Stimulated activated CD4-positive, alpha-beta T cell treated with anti-CD3 and anti-CD28 coated beads, Interleukin-15, amount 100 ng/mL, for 24 hours (primary cell): Measurements from ENCODE around the gene ZNF236.

ENCODE experiments used
- DNase-seq: peaks from one replicate; pipeline ENCODE4 v3.0.0-alpha.2; 2020

ZNF236 gene

DNA sequence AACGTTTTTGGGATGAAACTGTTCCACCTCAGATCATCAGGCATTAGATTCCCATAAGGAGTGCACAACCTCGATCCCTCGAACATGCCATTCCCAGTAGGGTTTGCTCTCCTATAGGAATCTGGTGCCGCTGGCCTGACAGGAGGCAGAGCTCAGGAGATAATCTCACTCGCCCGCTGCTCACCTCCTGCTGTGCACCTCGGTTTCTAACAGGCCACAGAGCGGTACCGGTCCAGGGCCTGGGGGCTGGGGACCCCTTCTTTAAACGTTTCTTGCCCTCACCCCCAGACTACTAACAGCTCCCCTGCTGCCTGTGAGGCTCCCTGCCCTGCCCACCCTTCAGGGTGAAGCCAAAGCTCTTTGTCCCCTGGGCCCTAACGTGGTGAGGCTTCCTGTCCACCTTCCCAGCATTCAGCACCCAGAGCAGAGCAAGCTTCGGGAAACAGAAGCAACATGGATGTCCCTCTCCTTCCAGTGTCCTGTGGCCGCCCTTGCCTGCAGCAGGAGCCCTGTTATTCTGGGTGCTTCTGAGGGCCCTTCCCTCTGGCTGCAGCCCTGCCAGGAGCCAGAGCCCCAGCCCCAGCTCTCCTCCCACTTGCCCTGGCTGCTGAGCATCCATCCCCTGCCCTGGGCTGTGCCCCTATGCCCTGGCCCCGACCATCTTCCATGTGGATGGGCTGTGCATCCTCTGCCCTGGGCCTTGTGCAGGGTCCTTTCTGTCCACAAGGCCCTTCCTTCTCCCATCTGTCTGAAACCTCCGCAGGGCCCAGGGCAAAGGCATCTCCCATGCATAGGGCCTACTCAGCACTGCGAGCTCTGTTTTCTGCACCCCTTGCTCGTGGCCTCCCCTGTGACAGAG lies 170.1 kb downstream of the ZNF236 start:
- DNase-seq = no peak

DNA sequence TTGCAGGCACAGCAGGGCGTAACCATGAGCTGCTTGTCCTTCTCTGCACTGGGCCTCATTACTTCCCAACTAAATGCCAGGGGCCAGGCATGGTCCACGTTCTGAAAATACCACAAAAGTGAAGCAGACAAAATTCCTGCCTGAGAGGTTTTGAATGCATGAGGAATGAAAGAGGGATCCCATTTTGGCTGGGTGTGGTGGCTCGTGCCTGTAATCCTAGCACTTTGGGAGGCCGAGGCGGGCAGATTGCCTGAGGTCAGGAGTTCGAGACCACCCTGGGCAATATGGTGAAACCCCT lies 170.7 kb downstream of the ZNF236 start:
- DNase-seq = no peak

DNA sequence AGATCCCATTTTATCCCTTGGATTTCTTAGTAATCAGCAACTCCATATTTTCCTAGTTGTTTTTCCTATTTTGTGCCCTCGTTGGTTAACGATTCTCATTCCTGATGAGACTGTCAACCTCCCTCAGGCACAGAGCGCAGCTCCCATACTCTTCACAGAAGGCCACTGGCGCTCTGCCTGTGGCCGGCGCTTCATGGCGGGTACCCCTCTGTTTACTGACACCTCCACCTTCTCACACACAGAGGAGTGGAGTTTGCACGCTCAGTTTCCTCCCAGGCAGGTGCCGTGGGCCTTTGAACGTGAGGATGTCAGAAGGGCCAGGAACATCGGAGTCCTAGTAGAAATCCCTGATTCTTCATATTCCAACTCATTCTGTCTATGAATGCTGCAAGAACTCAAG lies 171.2 kb downstream of the ZNF236 start:
- DNase-seq = no peak

DNA sequence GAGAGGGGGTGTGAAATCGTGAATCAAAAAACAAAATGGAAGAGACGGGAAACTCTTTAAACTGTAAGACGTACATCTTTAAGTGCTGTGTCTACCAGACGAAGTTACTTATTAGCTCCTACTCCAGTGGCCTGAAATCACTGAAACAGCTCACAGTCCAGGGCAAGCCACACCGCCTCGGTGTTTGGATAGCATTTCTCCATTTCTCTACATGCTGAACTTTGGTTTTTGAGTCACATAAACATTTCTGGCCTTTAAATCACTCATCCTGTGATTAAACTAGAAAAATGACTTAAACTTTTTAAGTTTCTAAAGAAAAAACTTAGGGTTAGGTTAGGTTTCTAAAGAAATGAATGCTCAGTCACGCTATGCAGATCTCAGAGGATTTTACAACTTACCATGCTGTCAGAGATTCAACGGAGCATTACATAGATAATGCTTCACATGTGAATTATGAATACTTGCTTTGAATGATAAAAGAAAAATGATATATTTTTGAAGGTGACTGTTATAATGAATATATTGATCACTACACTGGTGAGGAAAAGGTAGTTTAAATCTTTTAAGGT lies 171.8 kb downstream of the ZNF236 start:
- DNase-seq = no peak

DNA sequence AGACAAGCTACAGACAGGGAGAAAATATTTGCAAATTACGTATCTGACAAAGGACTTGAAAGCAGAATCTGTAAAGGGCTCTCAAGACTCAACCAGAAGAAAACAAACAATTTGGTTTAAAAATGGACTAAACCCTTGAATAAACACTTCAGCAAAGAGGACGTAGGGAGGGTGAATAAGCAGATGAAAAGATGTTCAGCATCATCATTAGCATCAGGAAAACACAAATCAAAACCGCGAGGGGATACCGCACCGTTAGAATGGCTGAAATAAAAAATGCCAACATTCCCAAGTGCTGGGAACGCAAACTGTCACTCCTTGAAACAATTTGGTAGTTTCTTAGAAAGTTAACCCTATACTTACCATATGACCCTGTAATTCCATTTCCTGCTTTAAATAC lies 173.5 kb downstream of the ZNF236 start:
- no peak for DNase-seq

DNA sequence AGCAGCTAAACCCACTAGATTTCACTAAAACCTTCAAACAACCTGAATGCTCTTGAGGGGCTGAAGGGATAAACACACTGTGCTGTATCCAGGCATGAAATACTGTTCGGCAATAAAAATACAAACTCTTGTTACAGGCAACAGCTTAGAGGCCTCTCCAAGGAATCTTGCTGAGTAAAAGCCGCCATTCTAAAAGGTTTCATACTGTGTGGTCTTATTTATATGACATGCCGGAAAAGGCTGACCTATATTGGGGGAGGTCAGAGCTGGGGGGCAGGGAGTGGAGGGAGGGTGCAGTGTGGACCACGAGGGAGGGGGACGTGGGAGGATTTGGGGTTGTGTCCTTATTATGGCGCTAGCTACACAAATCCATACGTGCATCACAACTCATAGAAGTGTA lies 174.1 kb downstream of the ZNF236 start:
- no peak for DNase-seq

DNA sequence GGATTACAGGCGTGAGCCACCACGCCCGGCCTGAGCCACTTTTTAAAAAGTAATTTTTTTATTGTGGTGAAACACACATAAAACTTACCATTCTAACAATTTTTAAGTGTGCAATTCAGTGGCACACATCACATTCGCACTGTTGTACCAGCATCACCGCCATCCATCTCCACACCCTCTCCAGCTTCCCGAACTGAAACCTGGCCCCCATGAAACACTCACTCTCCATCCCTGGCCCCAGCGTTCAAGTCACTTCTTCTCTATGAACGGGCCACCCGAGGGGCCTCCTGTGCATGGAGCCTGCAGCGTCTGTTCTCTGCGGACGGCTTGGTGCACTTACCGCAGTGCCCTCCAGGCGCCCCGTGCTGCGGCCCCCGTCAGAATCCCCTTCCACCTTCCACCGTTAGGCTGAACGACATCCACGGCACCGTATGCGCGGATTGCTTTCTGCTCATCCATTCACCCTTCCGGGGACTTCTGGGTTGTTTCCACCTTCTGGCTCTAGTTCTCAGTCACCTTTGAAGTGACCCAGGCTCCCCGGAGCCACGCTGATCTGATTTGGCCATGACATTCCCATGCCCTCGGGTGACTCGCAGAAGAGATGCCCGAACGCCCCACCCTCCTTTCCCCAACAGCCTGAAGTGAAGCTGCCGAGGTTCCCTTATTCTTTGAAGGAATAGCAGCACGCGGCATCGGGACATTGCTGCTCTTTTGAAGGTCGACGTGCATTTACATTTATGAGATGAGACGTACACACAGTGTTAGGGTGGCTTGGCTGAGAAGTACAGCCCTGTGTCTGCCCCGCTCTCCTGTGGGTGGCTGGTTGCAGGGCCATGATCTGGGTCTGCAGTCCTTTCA lies 175.8 kb downstream of the ZNF236 start:
- no peak for DNase-seq

DNA sequence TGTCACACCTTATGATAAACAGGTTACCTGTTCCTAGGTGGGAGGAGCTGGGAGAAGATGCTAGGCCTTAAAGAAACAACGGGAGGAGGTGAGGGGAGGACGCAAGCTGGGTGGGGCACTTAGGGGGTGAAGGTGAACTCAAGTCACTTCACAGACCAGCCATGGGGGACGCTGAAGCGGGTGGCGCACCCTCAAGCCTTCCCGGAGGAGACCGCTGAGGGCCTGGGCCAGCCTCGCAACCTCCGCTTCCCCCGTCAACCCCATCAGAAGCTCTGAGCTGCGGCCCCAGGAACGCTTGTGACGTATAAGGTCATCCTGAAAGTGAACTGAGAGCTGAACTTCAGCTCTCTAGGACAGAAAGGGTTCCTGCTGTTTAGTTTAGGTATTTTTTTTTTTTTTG lies 176.7 kb downstream of the ZNF236 start:
- no peak for DNase-seq

DNA sequence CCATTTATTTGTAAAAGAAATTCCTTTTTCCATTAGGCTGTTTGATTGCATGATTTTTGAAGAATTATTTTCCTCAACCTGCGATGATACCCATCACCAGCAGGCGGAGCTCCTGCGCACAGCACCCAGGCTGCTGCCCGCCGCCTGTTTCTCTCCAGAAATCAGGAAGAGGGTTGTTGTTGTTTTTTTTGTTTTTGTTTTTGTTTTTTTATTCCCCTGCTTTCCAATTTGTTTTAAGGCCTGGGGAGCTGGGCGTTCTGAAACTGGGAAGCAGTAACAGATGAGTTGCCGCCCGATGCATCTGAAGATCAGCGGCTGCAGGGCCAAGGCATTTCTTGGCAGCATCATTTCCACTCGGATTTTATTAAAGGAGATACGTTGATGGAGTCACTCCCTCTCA lies 178.2 kb downstream of the ZNF236 start:
- peak; percentile 53 for DNase-seq

DNA sequence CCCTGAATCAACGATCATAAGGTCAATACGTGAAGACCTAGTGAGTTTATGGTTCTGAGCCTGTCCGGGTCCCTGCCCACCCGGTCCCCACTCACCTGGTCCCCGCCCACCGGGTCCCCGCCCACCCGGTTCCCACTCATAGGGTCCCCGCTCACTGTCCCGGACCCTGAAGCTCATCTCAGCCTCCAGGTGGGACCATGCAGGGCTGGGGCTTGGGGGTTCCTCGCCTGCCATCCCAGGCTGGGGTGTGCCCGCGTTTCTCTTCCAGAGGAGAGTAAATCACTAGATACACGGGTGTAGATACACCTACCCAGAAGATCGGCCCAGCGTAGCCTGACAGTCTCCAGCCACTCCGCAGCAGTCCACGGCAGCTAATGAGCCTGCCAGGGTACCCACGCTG lies 178.7 kb downstream of the ZNF236 start:
- DNase-seq = no peak

DNA sequence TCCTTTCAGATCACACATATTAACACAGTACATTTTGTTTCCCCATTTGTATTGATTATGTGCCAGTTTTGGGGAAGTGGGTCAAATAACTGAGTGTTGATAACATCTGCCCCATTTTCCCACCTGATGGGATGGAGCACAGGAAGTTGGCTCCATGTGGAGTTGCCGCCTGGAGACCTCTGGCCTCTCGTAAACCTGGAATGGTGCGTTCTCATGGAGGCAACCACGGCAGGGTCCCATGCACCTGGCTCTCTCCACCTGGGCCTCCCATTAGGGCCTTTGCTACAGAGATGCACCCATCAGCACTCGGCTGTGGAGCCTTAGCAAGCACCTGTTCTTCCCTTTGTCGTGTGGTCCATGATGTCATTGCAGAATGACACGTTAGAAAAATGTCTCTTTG lies 179.6 kb downstream of the ZNF236 start:
- no peak for DNase-seq

DNA sequence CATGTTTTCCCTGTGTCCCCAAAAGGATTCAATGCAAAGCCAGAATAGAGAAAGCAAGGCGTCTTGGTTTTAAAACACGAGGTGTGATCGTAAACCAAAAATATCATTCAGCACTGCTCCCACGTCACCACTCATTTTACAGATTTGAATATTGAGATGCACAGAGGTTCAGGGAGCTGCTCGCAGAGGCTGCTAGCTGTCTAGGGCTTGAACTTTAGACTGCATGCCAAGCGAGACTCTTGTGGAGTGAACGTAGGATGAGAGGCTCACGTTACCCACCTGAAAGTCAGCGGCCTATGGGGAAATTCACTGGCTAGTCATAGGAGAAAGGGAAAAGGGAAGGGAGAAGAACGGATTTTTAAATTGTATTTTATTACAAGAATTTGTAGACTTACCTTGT lies 180.1 kb downstream of the ZNF236 start:
- no peak for DNase-seq

DNA sequence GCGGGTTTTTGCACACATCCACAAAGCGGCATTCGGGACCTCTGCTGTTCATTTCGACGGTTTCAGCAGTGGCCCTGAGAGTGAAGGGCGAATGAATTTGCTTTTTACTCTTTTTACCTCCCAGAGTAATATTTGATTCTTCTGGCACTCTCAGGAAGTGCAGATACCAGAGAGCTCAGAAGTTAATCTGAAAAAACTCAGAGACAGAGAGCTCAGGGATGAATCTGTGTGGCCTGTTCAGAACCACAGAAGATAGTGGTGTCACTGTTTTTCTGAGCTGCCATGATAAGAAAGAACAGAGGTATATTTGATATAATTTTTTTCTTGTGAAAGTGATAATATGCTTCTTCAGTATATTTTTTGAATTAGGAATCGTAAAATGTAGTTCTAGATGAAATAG lies 181.0 kb downstream of the ZNF236 start:
- no peak for DNase-seq

DNA sequence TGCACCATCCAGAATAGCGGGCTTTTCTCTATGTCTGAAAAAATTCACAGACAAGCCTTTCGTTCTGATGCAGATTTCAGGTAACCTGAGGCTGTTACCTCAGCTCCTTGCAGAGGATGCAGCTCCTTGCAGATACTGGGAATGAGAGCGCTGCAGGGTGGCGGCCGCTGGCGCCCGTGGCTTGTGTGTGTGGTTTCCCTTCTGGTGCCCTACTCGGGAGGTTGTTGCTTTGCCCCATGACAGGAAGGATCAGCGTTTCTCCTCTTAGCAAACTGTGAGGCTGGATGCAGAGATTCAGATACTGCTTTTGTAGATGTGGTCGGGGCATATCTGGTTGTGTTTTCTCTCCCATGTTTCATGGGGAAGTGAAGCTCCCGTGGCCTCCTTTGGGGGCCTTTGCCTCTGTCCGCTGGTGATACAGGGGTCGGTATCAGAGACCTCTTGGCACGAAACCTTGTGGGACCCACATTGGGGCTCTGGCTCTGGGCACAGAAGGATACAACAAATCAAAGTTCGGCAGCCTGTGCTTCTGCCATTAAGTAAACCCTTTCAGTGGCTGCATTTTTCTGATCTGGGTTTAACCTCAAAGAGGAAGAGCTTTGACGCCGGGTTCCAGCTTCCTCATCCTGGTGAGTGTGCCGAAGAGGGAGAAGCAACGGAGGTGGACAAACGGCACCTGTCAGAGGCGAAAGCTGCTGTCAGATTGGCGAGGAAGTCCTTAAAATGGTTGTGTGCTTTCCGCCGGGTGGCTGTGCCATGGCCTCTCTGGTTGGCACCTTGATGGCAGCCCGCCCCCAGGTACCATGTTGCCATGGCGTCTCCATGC lies 182.4 kb downstream of the ZNF236 start:
- peak; percentile 15 for DNase-seq

DNA sequence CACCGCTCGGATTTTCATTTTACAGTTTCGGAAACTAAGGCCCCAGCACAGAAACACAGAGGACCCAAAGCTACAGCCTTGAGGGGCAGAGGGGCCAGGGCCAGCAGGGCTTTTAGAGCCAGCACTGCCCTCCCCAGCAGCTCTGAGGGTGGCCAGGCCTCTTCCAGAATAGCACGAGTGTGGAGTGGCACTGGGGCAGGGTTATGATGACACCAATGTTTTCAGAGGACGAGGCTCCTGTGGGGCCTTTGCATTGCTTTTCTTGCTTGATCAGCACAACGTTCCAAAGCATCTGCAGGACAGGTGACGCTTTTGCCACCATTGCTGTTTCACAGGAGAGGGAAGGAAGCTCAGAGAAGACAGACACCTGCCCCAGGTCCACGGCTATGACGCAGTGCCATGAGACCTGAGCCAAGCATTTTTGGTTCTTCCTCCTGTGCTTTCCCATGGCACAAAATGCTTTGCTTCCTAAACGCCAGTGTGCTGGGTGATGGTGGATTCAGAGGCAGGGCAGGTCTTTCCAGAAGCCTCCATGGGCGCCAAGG lies 183.4 kb downstream of the ZNF236 start:
- no peak for DNase-seq

DNA sequence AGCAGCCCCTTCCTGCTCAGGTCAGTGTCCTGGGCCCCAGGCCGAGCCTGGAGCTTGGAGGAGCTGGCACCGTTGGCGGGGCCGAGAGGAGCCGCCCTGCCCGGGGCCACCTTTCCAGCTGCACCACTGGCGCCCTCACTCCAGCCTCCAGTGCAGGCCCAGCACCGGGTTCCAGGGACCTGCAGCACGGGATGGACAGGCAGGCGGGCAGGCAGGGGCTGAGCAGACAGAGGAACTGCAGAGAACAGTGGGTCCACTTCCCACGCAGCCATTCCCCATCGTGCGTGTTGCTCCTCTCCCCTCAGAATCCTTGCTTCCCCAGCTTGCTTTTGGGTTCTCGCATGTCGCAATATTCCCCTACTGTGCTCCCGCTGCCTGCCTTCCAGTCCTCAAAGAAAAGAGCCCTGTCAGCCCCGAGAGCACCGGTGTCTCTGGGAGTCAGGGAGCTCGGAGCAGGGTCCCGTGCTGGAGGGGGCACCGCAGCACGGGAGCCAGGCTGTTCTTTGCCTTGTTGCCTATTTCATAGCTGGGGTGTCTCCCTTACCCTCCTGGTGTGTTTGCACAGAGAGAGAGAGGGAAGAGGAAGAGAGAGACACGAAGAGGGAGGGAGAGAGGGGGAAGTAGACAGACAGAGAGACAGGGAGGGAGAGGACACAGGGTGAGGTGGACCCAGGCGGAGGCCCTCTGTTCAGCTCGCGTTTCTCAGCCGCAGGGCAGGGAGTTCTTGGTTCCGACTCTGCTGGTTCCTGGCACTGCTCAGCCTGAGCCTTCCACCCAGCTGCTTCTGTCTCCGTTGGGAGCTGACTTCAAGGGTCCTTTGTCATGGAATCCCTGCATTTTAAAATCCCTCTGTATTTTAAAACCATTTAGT lies 184.2 kb downstream of the ZNF236 start:
- no peak for DNase-seq

DNA sequence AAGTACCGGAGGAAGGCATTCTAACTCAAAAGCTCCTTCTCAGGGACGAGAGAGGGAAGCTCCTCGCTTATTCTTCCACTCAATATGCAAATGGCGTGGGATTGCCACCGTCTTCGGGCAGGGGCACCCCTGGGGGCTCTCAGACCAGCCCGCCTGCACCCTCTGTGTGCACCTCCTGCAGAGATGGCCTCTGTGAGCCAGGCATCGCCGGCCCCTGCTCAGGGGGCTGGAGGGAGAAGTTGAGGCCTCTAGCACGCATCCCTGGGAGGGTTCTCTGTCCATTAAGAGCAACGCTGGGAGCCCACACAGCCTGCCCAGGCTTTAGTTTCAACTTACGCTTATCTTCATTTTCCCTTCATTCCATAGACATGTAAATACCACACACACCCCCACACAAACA lies 184.9 kb downstream of the ZNF236 start:
- no peak for DNase-seq

DNA sequence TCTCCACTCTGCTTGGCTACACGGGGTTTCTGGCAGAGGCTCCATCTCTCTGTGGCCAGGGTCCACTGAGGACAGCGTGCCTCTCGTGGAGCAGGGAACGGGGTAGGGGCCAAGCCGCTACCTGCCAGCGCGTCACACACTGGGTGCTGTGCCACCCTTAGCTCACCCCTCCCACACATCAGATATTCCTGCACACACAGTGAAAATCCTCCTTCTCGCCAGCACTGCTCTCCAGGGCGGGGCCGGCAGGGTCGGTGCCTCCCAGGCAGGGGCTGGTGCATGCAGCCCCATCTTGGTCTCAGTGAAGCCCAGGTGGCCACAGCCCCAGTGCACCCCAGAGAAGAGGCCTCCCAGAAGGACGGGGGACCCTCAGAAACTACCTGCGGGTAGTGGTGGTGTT lies 185.6 kb downstream of the ZNF236 start:
- no peak for DNase-seq

DNA sequence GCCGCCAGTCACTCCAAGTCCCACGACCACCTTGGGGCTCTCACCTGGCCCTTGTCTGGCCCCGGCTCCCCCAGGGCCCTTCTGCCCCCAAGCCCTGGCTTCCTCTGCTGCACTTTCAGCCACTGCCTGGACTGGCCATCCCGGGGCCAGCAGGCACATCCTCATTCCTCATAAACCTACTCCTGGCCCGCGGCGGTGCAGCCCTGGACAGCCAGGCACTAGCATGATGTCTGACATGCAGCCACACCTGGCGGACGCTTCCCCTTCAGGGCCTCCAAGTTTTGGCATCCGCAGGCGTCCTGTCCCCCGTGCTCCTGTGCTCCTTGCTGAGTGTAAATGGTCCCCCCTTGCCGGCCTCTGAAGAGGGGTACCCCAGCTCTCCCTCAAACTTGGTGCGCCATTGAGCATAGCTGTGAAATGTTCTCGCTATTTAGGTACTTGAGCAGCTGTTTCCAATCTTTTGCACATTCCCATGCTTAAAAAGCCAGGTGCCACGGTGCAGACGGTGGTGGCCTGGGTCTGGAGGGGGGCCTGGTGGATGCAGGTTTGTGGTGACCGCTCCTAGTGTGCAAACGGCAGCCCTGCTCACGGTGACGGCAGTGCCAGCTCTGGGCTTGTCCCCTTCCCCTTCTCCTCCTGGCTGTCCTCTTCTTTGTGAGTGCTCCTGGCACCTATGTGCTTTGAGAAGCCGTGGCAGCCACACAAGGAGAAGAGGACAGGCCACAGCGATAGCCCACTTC lies 186.4 kb downstream of the ZNF236 start:
- DNase-seq = no peak

DNA sequence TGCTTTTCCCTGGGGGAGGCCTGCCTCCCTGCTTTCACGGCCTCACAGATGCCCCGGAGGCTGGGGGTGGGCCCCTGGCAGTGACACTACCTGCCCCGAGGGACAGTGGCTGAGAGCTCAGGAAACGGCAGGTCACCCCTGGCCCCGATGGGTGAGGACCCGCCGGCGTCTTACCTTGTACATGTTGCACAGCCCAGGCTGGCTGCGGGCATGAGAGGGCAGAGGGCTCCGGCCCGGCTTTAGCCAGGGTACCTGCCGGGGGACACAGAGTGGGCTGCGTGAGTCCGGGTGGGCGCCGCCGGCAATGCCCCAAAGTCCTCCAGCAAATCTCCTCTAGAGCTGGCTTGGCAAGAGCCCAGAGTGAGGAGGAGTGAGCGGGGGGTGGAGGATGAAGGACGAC lies 187.3 kb downstream of the ZNF236 start:
- DNase-seq = no peak

DNA sequence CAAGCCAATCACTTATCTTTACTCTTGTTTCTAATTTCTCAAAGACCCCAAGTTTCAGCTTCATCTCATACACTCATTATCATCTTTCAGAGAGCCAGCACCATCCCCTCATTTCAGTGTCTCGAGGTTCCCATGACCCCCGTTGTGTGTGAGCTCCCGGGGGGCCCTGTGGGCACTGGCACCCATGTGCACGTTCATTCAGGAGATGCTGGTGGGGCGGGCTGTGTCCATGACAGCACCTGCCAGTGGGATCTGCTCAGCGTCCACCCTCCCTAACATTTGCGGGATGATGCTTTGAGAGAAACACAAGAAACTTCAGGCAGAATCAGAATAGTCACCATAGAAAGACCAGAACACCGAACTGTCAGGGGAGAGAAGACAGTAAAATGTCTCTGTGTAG lies 189.8 kb downstream of the ZNF236 start:
- no peak for DNase-seq
